ENCODE results near the gene RBM47. TPM values are rescaled to one million over a fixed set of nuclear protein-coding genes. Genes with fewer than 3 reads are reported as not detected.
"Not testable (repeated sequence)": the region's sequence is repeated elsewhere in the genome, so short reads cannot be mapped to it uniquely, and the experiment has no call there.

RBM47 gene
- total RNA-seq, 1 donor from 2014 or later = 0.12 TPM

DNA sequence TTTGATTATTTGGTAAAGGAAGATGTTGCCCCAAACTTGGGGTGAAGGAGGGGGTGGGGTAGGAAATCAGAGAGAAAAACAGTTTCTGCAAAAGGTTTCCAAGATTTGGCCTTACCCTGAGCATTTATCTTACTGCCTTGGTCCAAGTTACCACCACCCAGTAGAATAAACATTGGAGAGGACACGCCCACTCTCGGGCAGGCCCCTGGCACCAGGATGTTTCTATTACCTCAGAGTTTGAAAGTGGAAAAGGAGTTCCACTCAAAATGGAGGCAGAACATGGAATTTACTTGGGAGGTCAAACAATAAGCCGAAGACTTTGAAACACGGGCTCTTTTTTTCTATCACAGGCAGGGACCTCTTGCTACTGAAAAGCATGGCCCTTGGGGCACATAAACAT is 180.8 kb downstream of the RBM47 start:
- H3K27ac Mint-ChIP-seq (ENCODE audit: unreplicated experiment) = no peak overlapping the region
- peaks cover 3% of the 10 kb centered on the region for H3K4me1 Mint-ChIP-seq (ENCODE audit: low read depth)
- H3K36me3 Mint-ChIP-seq (ENCODE audit: low read depth) = no peaks in the 10 kb centered on the region
- H3K4me3 Mint-ChIP-seq (ENCODE audit: unreplicated experiment) = no peak overlapping the region
- no peaks in the 10 kb centered on the region for H3K27me3 Mint-ChIP-seq (ENCODE audit: low read depth)
- DNase-seq (ENCODE audit: low spot score) = no peak
- TF ChIP-seq, protein P1, sequence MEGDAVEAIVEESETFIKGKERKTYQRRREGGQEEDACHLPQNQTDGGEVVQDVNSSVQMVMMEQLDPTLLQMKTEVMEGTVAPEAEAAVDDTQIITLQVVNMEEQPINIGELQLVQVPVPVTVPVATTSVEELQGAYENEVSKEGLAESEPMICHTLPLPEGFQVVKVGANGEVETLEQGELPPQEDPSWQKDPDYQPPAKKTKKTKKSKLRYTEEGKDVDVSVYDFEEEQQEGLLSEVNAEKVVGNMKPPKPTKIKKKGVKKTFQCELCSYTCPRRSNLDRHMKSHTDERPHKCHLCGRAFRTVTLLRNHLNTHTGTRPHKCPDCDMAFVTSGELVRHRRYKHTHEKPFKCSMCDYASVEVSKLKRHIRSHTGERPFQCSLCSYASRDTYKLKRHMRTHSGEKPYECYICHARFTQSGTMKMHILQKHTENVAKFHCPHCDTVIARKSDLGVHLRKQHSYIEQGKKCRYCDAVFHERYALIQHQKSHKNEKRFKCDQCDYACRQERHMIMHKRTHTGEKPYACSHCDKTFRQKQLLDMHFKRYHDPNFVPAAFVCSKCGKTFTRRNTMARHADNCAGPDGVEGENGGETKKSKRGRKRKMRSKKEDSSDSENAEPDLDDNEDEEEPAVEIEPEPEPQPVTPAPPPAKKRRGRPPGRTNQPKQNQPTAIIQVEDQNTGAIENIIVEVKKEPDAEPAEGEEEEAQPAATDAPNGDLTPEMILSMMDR (IDR thresholded peaks at IDR 0.05) = no peak
- H3K9me3 Mint-ChIP-seq (ENCODE audit: low read depth) = no peaks in the 10 kb centered on the region

DNA sequence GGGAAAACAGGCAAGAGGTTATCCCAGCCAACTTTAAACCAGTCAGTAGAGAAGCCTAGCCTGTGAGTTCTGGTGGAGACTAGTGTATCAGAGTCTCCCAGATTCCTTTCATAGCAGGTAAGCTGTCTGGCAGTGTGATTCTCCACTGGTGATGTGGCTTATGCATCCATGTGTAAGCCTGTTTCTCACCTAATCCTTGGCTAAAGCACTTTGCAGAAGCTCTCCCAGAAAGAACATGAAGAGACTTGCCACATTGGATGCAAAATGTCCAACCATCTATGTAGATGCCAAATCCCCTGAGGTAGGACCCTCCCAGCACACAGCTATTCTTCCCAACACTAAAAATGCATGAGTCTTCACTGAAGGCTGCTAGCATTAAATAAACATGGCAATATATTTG is 182.8 kb downstream of the RBM47 start:
- Mint-ChIP-seq H3K27me3 (ENCODE audit: low read depth) (no peaks in the 10 kb centered on the region), H3K9me3 (ENCODE audit: low read depth) (no peaks in the 10 kb centered on the region), H3K4me1 (ENCODE audit: low read depth) (peaks cover 3% of the 10 kb centered on the region), H3K27ac (ENCODE audit: unreplicated experiment) (no peak overlapping the region), H3K4me3 (ENCODE audit: unreplicated experiment) (no peak overlapping the region), H3K36me3 (ENCODE audit: low read depth) (no peaks in the 10 kb centered on the region)
- TF ChIP-seq, protein P1 (IDR thresholded peaks at IDR 0.05) = no peak
- no peak for DNase-seq (ENCODE audit: low spot score)

DNA sequence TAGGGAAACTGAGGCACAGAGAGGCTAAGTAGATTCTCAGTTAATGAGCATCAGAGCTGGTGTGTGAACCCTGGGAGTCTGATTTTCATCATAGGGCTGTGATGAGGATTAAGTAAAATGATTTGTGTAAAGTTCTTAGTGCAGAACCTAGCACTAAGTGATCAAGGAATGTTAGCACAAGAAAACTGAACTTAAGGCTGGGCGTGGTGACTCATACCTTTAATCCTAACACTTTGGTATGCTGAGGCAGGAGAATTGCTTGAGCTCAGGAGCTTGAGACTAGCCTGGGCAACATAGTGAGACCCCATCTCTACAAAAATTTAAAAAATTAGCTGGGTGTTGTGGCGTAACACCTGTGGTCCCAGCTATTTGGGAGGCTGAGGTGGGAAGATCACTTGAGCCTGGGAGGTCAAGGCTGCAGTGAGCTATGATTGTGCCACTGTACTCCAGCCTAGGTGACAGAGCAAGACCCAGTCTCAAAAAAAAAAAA is 183.4 kb downstream of the RBM47 start:
- H3K27me3 Mint-ChIP-seq (ENCODE audit: low read depth); DNase-seq (ENCODE audit: low spot score); H3K4me3 Mint-ChIP-seq (ENCODE audit: unreplicated experiment); H3K36me3 Mint-ChIP-seq (ENCODE audit: low read depth); H3K4me1 Mint-ChIP-seq (ENCODE audit: low read depth); H3K9me3 Mint-ChIP-seq (ENCODE audit: low read depth); H3K27ac Mint-ChIP-seq (ENCODE audit: unreplicated experiment): not testable (repeated sequence)

DNA sequence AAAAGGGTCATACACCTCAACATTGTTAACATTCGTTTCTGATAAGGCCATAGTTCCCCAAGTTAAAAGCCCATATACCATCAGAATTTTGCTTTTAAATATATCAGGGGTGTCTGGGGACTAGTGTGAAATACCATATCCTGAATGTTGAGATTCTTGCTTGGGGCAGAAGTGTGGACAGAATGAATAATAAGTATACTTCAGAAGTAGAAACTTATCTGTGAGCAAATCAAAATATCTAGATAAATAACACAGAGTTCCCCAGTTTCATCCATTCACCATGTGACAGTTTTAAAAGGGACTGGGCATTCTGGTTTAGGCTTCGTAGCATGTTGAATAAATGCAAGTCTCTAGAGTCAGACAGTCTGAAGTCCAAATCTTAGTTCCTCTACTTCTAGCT is 184.0 kb downstream of the RBM47 start:
- Mint-ChIP-seq H3K36me3 (ENCODE audit: low read depth) (no peaks in the 10 kb centered on the region), H3K4me1 (ENCODE audit: low read depth) (peaks cover 3% of the 10 kb centered on the region), H3K4me3 (ENCODE audit: unreplicated experiment) (no peak overlapping the region), H3K9me3 (ENCODE audit: low read depth) (no peaks in the 10 kb centered on the region), H3K27ac (ENCODE audit: unreplicated experiment) (no peak overlapping the region), H3K27me3 (ENCODE audit: low read depth) (no peaks in the 10 kb centered on the region)
- TF ChIP-seq, protein P1 (IDR thresholded peaks at IDR 0.05) = no peak
- no peak for DNase-seq (ENCODE audit: low spot score)

DNA sequence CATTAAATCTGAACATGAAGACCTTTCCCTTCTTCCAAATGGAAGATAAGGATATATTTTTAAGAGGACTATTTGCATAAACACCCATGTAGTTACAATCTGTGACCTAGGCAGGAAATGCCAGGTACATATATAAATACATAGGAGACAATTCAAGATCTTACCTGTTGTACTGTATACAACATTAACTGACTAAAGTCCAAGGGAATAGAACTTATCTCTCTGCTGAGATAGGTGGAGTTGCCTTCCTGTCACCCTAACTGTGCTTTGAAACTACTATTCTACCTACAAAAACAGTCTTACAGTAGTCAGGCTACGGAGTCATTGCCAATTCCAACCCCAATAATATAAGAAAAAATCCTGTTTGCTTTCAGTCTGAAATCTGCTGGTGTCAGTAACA is 188.2 kb downstream of the RBM47 start:
- Mint-ChIP-seq H3K4me1 (ENCODE audit: low read depth) (peaks cover 3% of the 10 kb centered on the region), H3K9me3 (ENCODE audit: low read depth) (no peaks in the 10 kb centered on the region), H3K27me3 (ENCODE audit: low read depth) (peaks cover 4% of the 10 kb centered on the region), H3K36me3 (ENCODE audit: low read depth) (no peaks in the 10 kb centered on the region), H3K4me3 (ENCODE audit: unreplicated experiment) (no peak overlapping the region), H3K27ac (ENCODE audit: unreplicated experiment) (no peak overlapping the region)
- no peak for DNase-seq (ENCODE audit: low spot score)
- TF ChIP-seq, protein P1 (IDR thresholded peaks at IDR 0.05) = no peak

DNA sequence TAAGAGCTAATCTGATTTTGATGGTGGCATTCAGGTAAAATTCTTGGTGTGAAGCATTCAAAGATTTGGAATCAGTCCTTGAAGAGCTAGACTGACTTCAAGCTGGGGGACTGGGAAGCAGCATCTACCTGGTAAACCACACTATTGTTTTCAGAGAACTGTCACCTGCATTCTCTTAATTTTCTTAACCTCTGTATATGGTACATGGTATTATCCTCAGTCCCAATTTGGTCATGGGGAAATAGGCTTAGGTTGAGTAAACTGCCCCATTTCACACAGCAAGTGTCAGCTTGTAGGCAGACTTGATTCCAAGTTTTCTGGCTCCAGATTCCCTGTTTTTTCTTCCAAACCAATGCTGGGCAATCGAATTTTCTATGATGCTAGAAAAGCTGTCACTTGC is 190.1 kb downstream of the RBM47 start:
- TF ChIP-seq, protein P1 (IDR thresholded peaks at IDR 0.05) = no peak
- Mint-ChIP-seq H3K27me3 (ENCODE audit: low read depth) (peaks cover 4% of the 10 kb centered on the region), H3K9me3 (ENCODE audit: low read depth) (no peaks in the 10 kb centered on the region), H3K4me3 (ENCODE audit: unreplicated experiment) (no peak overlapping the region), H3K36me3 (ENCODE audit: low read depth) (no peaks in the 10 kb centered on the region), H3K27ac (ENCODE audit: unreplicated experiment) (no peak overlapping the region), H3K4me1 (ENCODE audit: low read depth) (no peaks in the 10 kb centered on the region)
- no peak for DNase-seq (ENCODE audit: low spot score)

All from chondrocyte (in vitro differentiated cells).